Neural cell (in vitro differentiated cells): ENCODE results near the gene RBMS3. TPM values are rescaled to one million over a fixed set of nuclear protein-coding genes. Genes with fewer than 3 reads are reported as not detected.

Source experiments
- H2AFZ ChIP-seq: fragments of 200-600, 300-800 bp; sonication (generic), shearing (Covaris generic); 2 replicates; pipeline ENCODE4 v1.6.0; 2014; ENCODE audit warnings: low read depth, mild to moderate bottlenecking, antibody characterized with exemption, low read length, moderate library complexity
- H3F3A ChIP-seq: fragments of 200-600 bp; shearing (Covaris generic); 2 replicates; pipeline ENCODE4 v1.6.1; 2016; ENCODE audit warnings: mild to moderate bottlenecking, moderate library complexity, mixed read lengths, antibody characterized with exemption, low read length; ENCODE audit not compliant: insufficient read depth, poor library complexity, severe bottlenecking
- H3K27ac ChIP-seq: fragments of 200-600, 300-800 bp; sonication (generic), shearing (Covaris generic); 2 replicates; pipeline ENCODE4 v1.5.1; 2014; ENCODE audit warnings: mild to moderate bottlenecking, low read length, moderate library complexity
- H3K27me3 ChIP-seq: fragments of 300-800, 200-600 bp; sonication (generic), shearing (Covaris generic); 2 replicates; pipeline ENCODE4 v1.6.0; 2014; ENCODE audit warnings: mild to moderate bottlenecking, low read depth, low read length, moderate library complexity; ENCODE audit not compliant: insufficient read depth
- H3K36me3 ChIP-seq: fragments of 300-800, 200-600 bp; sonication (generic), shearing (Covaris generic); 2 replicates; pipeline ENCODE4 v1.5.1; 2014; ENCODE audit warnings: mild to moderate bottlenecking, antibody characterized with exemption, low read length, moderate library complexity; ENCODE audit not compliant: insufficient read depth
- H3K4me2 ChIP-seq: fragments of 300-800, 200-600 bp; sonication (generic), shearing (Covaris generic); 2 replicates; pipeline ENCODE4 v1.6.0; 2014; ENCODE audit warnings: mild to moderate bottlenecking, low read length
- H3K4me3 ChIP-seq: fragments of 300-800, 200-600 bp; sonication (generic), shearing (Covaris generic); 2 replicates; pipeline ENCODE4 v1.5.1; 2014; ENCODE audit warnings: mild to moderate bottlenecking, low read length, moderate library complexity
- H3K79me2 ChIP-seq: fragments of 200-600 bp; shearing (Covaris generic); replicated peaks from 2 replicates; pipeline ENCODE4 v1.6.0; 2014; ENCODE audit warnings: mild to moderate bottlenecking, low read length, moderate library complexity; ENCODE audit not compliant: insufficient read depth
- H3K9ac ChIP-seq: fragments of 300-800, 200-600 bp; sonication (generic), shearing (Covaris generic); 2 replicates; pipeline ENCODE4 v1.6.1; 2016; ENCODE audit warnings: mild to moderate bottlenecking, low read length, mixed read lengths
- H3K9me2 ChIP-seq: fragments of 200-600 bp; shearing (Covaris generic); 2 replicates; pipeline ENCODE4 v1.6.1; 2016; ENCODE audit warnings: mild to moderate bottlenecking, low read length, mixed read lengths; ENCODE audit not compliant: insufficient read depth
- H3K9me3 ChIP-seq: fragments of 200-600, 300-800 bp; sonication (generic), shearing (Covaris generic); 2 replicates; pipeline ENCODE4 v1.6.1; 2016; ENCODE audit warnings: mild to moderate bottlenecking, mixed run types, low read length, moderate library complexity, mixed read lengths
- H4K20me1 ChIP-seq: fragments of 200-600 bp; shearing (Covaris generic); 2 replicates; pipeline ENCODE4 v1.6.1; 2016; ENCODE audit warnings: mild to moderate bottlenecking, mixed run types; ENCODE audit not compliant: insufficient read depth
- CTCF ChIP-seq: fragments of 450-650 bp; IDR thresholded peaks from 2 replicates; pipeline ENCODE4 v1.5.1; 2014; ENCODE audit warnings: antibody characterized with exemption, mild to moderate bottlenecking, moderate library complexity; ENCODE audit not compliant: poor library complexity, severe bottlenecking
- EP300 ChIP-seq: fragments of 450-650 bp; conservative IDR thresholded peaks from 2 replicates; pipeline ENCODE4 v1.6.1; 2014; ENCODE audit warnings: antibody characterized with exemption, mild to moderate bottlenecking, moderate library complexity; ENCODE audit not compliant: poor library complexity, severe bottlenecking
- EZH2 ChIP-seq: fragments of 200-600, 300-800 bp; shearing (Covaris generic), sonication (generic); IDR thresholded peaks from 2 replicates; pipeline ENCODE4 v1.6.1; 2014; ENCODE audit warnings: antibody characterized with exemption, low read length, borderline replicate concordance, mild to moderate bottlenecking; ENCODE audit not compliant: insufficient read depth, poor library complexity, severe bottlenecking
- MXI1 ChIP-seq: fragments of 450-650 bp; conservative IDR thresholded peaks from 2 replicates; pipeline ENCODE4 v1.6.1; 2014; ENCODE audit warnings: antibody characterized with exemption, mild to moderate bottlenecking; ENCODE audit not compliant: poor library complexity, severe bottlenecking
- POLR2AphosphoS5 ChIP-seq: IDR thresholded peaks from 2 replicates; pipeline ENCODE4 v1.6.1; 2012
- RAD21 ChIP-seq: fragments of 450-650 bp; conservative IDR thresholded peaks from 2 replicates; pipeline ENCODE4 v1.6.1; 2014; ENCODE audit warnings: antibody characterized with exemption, mild to moderate bottlenecking, moderate library complexity
- SMC3 ChIP-seq: fragments of 450-650 bp; conservative IDR thresholded peaks from 2 replicates; pipeline ENCODE4 v1.6.1; 2014; ENCODE audit warnings: antibody characterized with exemption, mild to moderate bottlenecking, moderate library complexity; ENCODE audit not compliant: poor library complexity
- TAF1 ChIP-seq: IDR thresholded peaks from 2 replicates; pipeline ENCODE4 v1.6.1; 2012; ENCODE audit warnings: low read depth
- polyA plus RNA-seq: library from polyadenylated mRNA; depleted of rRNA; stranded (reverse); fragments of >200 nt; gene quantifications from 2 replicates; pipeline ENCODE4 v1.2.3, GENCODE V29; 2014
- TF ChIP-seq, protein P1 (sequence below): IDR thresholded peaks from 2 replicates; pipeline ENCODE4 v1.6.1; 2012; ENCODE audit warnings: borderline replicate concordance

Gene RBMS3
- polyA plus RNA-seq, 1 donor from 2014 or later, result 0.53 TPM

GRCh38 chr3:29694331-29694730 is 413.5 kb downstream of the RBMS3 start:
- Histone ChIP-seq H3K4me3 (no peak overlapping the region), H3K27ac (no peak overlapping the region), H2AFZ (no peak overlapping the region), H3K27me3 (no peaks in the 10 kb centered on the region), H4K20me1 (no peaks in the 10 kb centered on the region), H3K9ac (no peak overlapping the region), H3F3A (no peaks in the 10 kb centered on the region), H3K36me3 (no peaks in the 10 kb centered on the region), H3K4me2 (no peak overlapping the region), H3K9me2 (no peaks in the 10 kb centered on the region), H3K79me2 (no peaks in the 10 kb centered on the region), H3K9me3 (no peaks in the 10 kb centered on the region)
- TF ChIP-seq EP300, result no peak
- TF ChIP-seq TAF1, result no peak
- no peak for TF ChIP-seq CTCF
- TF ChIP-seq POLR2AphosphoS5, result no peak
- no peak for TF ChIP-seq SMC3
- TF ChIP-seq MXI1, result no peak
- TF ChIP-seq EZH2, result no peak
- TF ChIP-seq, protein P1, sequence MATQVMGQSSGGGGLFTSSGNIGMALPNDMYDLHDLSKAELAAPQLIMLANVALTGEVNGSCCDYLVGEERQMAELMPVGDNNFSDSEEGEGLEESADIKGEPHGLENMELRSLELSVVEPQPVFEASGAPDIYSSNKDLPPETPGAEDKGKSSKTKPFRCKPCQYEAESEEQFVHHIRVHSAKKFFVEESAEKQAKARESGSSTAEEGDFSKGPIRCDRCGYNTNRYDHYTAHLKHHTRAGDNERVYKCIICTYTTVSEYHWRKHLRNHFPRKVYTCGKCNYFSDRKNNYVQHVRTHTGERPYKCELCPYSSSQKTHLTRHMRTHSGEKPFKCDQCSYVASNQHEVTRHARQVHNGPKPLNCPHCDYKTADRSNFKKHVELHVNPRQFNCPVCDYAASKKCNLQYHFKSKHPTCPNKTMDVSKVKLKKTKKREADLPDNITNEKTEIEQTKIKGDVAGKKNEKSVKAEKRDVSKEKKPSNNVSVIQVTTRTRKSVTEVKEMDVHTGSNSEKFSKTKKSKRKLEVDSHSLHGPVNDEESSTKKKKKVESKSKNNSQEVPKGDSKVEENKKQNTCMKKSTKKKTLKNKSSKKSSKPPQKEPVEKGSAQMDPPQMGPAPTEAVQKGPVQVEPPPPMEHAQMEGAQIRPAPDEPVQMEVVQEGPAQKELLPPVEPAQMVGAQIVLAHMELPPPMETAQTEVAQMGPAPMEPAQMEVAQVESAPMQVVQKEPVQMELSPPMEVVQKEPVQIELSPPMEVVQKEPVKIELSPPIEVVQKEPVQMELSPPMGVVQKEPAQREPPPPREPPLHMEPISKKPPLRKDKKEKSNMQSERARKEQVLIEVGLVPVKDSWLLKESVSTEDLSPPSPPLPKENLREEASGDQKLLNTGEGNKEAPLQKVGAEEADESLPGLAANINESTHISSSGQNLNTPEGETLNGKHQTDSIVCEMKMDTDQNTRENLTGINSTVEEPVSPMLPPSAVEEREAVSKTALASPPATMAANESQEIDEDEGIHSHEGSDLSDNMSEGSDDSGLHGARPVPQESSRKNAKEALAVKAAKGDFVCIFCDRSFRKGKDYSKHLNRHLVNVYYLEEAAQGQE, result no peak
- TF ChIP-seq RAD21, result no peak

- Histone ChIP-seq H2AFZ (no peak overlapping the region), H3K9ac (no peak overlapping the region), H3K79me2 (no peaks in the 10 kb centered on the region), H3K9me3 (no peaks in the 10 kb centered on the region), H3K9me2 (no peaks in the 10 kb centered on the region), H3F3A (no peaks in the 10 kb centered on the region), H3K27ac (no peak overlapping the region), H3K27me3 (no peaks in the 10 kb centered on the region), H4K20me1 (no peaks in the 10 kb centered on the region), H3K4me2 (no peak overlapping the region), H3K36me3 (no peaks in the 10 kb centered on the region), H3K4me3 (no peak overlapping the region)
- TF ChIP-seq CTCF (no peak), EP300 (no peak), POLR2AphosphoS5 (no peak), SMC3 (no peak), RAD21 (no peak), MXI1 (no peak), EZH2 (no peak), TAF1 (no peak)
- TF ChIP-seq, protein P1, result no peak
Measured at GRCh38 chr3:29694783-29695182, 413.9 kb downstream of the RBMS3 start.
